ENCODE data around the gene BMP7.

The BMP7 gene

DNA sequence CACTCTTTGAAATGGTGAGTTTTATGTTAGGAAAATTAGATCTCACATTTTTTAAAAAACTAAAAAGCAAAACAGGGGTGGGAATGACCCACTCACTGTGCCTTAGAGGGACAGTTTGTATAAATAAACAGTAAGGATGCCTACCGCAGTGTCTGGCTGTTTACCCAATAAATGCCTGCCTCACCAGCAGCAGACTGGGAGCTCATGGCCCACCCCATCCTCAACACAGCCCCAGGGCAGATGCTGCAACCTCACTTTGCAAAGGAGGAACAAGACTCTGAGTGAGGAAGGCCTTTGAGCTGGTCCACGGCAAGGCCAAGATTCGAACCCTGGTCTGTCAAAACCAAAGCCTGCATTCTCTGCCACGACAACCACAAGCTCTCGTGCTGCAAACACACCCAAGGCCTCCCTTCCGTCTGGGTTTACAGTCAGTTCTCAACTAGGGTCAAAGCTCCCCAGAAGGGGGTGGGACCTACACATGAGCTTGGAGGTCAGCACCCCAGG, 77.8 kb downstream of the BMP7 start:
- TF ChIP-seq YY1 (IDR thresholded peaks at IDR 0.05; ENCODE audit: insufficient read depth, insufficient read length) (no peak), ZNF274 (IDR thresholded peaks at IDR 0.05; ENCODE audit: low read depth, low read length) (no peak), SUZ12 (IDR thresholded peaks at IDR 0.05; ENCODE audit: extremely low read depth, insufficient read depth, insufficient read length) (no peak)
- H3K9ac ChIP-seq (ENCODE audit: insufficient read length, low read depth) = no peak overlapping the region
- H3K4me1 ChIP-seq (ENCODE audit: insufficient read depth, insufficient read length) = no peaks in the 10 kb centered on the region
- no peak overlapping the region for H3K4me3 ChIP-seq (ENCODE audit: insufficient read length, low read depth)
- peaks cover 8% of the 10 kb centered on the region for H3K36me3 ChIP-seq (ENCODE audit: insufficient read depth, insufficient read length, low read length)
- H3K9me3 ChIP-seq (ENCODE audit: insufficient read depth, low read length) = no peaks in the 10 kb centered on the region
- H3K27me3 ChIP-seq (ENCODE audit: insufficient read depth, insufficient read length) = no peaks in the 10 kb centered on the region
- DNase-seq (ENCODE audit: low read depth, low spot score) = no peak

DNA sequence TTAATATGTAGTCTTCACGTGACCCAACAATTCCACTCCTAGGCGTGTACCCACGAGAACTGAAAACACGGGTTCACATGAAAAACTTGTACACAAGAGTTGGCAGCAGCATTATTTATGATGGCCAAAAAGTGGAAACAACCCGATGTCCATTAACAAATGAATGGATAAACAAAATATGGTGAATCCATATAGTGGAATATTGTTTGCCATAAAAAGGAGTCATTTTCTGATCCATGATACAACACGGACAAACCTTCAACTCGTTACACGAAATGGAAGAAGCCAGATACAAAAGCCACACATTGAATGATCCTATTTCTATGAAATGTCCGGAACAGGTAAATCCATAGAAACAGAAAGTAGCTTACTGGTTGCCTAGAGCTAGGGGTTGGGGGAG, 78.4 kb downstream of the BMP7 start:
- no peak overlapping the region for H3K4me3 ChIP-seq (ENCODE audit: insufficient read length, low read depth)
- peaks cover 8% of the 10 kb centered on the region for H3K36me3 ChIP-seq (ENCODE audit: insufficient read depth, insufficient read length, low read length)
- no peaks in the 10 kb centered on the region for H3K4me1 ChIP-seq (ENCODE audit: insufficient read depth, insufficient read length)
- H3K9ac ChIP-seq (ENCODE audit: insufficient read length, low read depth) = no peak overlapping the region
- no peaks in the 10 kb centered on the region for H3K27me3 ChIP-seq (ENCODE audit: insufficient read depth, insufficient read length)
- no peaks in the 10 kb centered on the region for H3K9me3 ChIP-seq (ENCODE audit: insufficient read depth, low read length)
- no peak for DNase-seq (ENCODE audit: low read depth, low spot score)
- TF ChIP-seq SUZ12 (IDR thresholded peaks at IDR 0.05; ENCODE audit: extremely low read depth, insufficient read depth, insufficient read length) (no peak), YY1 (IDR thresholded peaks at IDR 0.05; ENCODE audit: insufficient read depth, insufficient read length) (no peak), ZNF274 (IDR thresholded peaks at IDR 0.05; ENCODE audit: low read depth, low read length) (no peak)

DNA sequence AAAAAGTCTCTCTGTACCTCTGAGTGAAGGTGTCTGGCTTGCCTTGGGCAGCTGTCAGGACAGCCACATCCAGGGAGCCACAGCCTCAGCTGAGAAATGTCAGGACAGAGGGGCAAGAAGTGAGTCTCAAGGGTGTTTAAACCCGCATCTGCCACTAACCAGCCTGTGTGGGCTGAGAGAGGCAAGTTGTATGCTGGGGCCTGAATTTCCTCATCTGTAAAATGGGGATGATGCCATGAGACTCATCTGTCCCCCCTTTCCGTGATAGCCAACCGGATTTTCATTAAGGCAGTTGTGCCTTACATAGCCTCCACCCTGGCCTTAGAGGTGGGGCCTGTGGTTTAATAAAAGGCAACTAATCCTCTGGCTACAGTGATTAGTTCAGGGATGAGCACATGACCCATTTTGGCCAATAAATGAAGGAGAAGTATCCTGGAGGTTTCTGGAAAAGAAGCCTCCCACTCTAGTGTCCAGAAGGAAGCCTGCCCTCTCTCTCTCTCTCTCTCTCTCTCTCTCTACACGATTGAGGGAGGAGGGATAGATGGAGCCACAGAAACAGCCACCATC, 79.3 kb downstream of the BMP7 start:
- Histone ChIP-seq H3K4me3 (ENCODE audit: insufficient read length, low read depth) (no peak overlapping the region), H3K4me1 (ENCODE audit: insufficient read depth, insufficient read length) (no peaks in the 10 kb centered on the region), H3K36me3 (ENCODE audit: insufficient read depth, insufficient read length, low read length) (peaks cover 4% of the 10 kb centered on the region), H3K27me3 (ENCODE audit: insufficient read depth, insufficient read length) (no peaks in the 10 kb centered on the region), H3K9me3 (ENCODE audit: insufficient read depth, low read length) (no peaks in the 10 kb centered on the region), H3K9ac (ENCODE audit: insufficient read length, low read depth) (no peak overlapping the region)
- DNase-seq (ENCODE audit: low read depth, low spot score) = no peak
- TF ChIP-seq SUZ12 (IDR thresholded peaks at IDR 0.05; ENCODE audit: extremely low read depth, insufficient read depth, insufficient read length) (no peak), YY1 (IDR thresholded peaks at IDR 0.05; ENCODE audit: insufficient read depth, insufficient read length) (no peak), ZNF274 (IDR thresholded peaks at IDR 0.05; ENCODE audit: low read depth, low read length) (no peak)

DNA sequence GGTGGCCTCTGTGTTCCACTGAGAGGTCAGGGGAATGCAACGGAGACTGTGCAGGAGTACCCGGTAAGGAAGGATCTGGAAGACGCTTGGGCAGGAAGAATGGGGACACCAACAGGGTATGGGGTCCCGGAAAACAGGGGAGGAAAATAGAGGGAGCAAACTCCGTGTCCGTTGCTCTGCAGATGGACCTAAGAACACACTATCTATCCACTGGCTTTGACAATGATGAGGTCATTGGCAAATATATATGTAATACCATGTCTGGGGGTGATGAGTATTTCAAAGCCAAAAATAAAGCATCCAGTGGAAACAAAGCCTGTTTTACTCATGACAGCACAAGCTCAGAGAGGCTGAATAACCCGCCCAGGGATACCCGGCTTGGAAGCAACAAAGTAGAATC, 80.2 kb downstream of the BMP7 start:
- Histone ChIP-seq H3K9me3 (ENCODE audit: insufficient read depth, low read length) (no peaks in the 10 kb centered on the region), H3K4me1 (ENCODE audit: insufficient read depth, insufficient read length) (no peaks in the 10 kb centered on the region), H3K9ac (ENCODE audit: insufficient read length, low read depth) (no peak overlapping the region), H3K4me3 (ENCODE audit: insufficient read length, low read depth) (no peak overlapping the region), H3K27me3 (ENCODE audit: insufficient read depth, insufficient read length) (no peaks in the 10 kb centered on the region), H3K36me3 (ENCODE audit: insufficient read depth, insufficient read length, low read length) (peaks cover 4% of the 10 kb centered on the region)
- TF ChIP-seq YY1 (IDR thresholded peaks at IDR 0.05; ENCODE audit: insufficient read depth, insufficient read length) (no peak), ZNF274 (IDR thresholded peaks at IDR 0.05; ENCODE audit: low read depth, low read length) (no peak), SUZ12 (IDR thresholded peaks at IDR 0.05; ENCODE audit: extremely low read depth, insufficient read depth, insufficient read length) (no peak)
- no peak for DNase-seq (ENCODE audit: low read depth, low spot score)

DNA sequence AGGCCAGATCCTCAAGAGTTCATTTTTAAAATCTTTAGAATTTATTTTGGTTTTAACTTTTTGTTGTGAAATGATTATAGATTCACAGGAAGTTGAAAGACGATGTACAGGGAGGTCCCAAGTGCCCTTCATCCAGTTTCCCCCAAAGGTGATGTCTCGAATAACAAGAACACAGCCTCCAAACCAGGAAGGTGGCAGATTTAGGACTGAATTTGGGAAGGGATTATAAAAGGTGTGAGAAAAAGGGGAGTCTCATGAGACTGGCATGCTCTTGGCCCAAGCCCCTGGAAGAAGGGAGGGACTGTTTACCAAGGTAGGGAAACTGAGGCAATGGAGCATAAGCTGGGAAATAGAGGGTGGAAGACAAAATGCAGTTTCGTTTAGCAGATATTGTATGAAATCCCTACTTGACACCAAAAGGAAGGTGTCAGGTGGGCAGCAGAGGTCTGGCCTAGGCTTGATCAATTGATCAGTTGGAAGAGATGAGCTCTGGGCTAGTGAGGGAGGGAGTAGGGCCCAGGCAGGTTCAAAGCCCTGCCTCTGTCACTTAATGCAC, 81.2 kb downstream of the BMP7 start:
- H3K27me3 ChIP-seq (ENCODE audit: insufficient read depth, insufficient read length) = no peaks in the 10 kb centered on the region
- no peak overlapping the region for H3K4me3 ChIP-seq (ENCODE audit: insufficient read length, low read depth)
- H3K36me3 ChIP-seq (ENCODE audit: insufficient read depth, insufficient read length, low read length) = peaks cover 4% of the 10 kb centered on the region
- TF ChIP-seq ZNF274 (IDR thresholded peaks at IDR 0.05; ENCODE audit: low read depth, low read length) = no peak
- TF ChIP-seq SUZ12 (IDR thresholded peaks at IDR 0.05; ENCODE audit: extremely low read depth, insufficient read depth, insufficient read length) = no peak
- TF ChIP-seq YY1 (IDR thresholded peaks at IDR 0.05; ENCODE audit: insufficient read depth, insufficient read length) = no peak
- DNase-seq (ENCODE audit: low read depth, low spot score) = no peak
- H3K9me3 ChIP-seq (ENCODE audit: insufficient read depth, low read length) = no peaks in the 10 kb centered on the region
- H3K9ac ChIP-seq (ENCODE audit: insufficient read length, low read depth) = no peak overlapping the region
- H3K4me1 ChIP-seq (ENCODE audit: insufficient read depth, insufficient read length) = peaks cover 1% of the 10 kb centered on the region

DNA sequence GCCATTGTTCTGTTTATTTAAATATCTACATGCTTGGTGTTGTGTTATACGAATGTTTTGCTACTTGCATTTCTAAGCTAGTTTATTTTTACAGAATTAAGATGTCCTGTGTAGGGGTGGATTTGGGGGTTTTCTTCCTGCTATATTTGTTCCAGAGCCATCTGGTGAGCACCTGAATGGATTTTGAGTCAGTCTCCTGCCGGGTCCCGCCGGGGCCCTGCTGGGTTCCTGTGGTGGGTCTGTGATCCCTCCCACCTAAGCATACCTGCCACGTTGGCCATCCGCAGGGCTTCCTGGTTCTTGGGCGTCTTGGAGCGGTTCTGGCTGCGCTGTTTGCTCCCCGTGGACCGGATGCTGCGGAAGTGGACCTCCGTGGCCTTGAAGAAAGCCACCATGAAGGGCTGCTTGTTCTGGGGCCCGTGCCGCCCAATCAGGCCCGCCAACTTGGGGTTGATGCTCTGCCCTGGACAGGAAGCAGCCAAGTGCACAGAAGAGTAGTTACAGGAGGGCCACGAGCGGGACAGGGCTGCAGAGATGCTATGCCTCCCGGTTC, 82.9 kb downstream of the BMP7 start:
- H3K27me3 ChIP-seq (ENCODE audit: insufficient read depth, insufficient read length) = no peaks in the 10 kb centered on the region
- H3K36me3 ChIP-seq (ENCODE audit: insufficient read depth, insufficient read length, low read length) = peaks cover 4% of the 10 kb centered on the region

DNA sequence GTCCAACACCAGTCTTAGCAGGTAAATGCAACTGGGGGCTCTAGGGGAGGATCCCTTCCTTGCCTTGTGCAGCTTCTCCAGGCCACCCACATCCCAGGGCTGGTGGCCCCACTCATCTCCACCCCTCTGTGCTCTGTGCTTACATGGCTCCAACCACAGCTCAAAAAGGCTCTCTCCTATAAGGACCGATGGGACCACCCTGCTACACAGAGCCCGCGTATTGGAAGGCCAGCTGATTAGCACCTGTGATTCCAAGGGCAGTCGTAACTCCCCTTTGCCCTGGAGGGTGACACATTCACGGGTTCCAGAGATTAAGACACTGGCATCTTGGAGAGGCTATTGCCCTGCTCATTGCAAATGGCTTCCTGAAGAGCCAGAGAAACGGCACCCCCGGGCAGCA, 84.8 kb downstream of the BMP7 start:
- peaks cover 11% of the 10 kb centered on the region for H3K4me1 ChIP-seq (ENCODE audit: insufficient read depth, insufficient read length)
- no peak overlapping the region for H3K9ac ChIP-seq (ENCODE audit: insufficient read length, low read depth)
- H3K4me3 ChIP-seq (ENCODE audit: insufficient read length, low read depth) = no peak overlapping the region
- no peak for TF ChIP-seq ZNF274 (IDR thresholded peaks at IDR 0.05; ENCODE audit: low read depth, low read length)
- TF ChIP-seq YY1 (IDR thresholded peaks at IDR 0.05; ENCODE audit: insufficient read depth, insufficient read length) = no peak
- TF ChIP-seq SUZ12 (IDR thresholded peaks at IDR 0.05; ENCODE audit: extremely low read depth, insufficient read depth, insufficient read length) = no peak
- peaks cover 4% of the 10 kb centered on the region for H3K36me3 ChIP-seq (ENCODE audit: insufficient read depth, insufficient read length, low read length)
- H3K9me3 ChIP-seq (ENCODE audit: insufficient read depth, low read length) = no peaks in the 10 kb centered on the region
- no peaks in the 10 kb centered on the region for H3K27me3 ChIP-seq (ENCODE audit: insufficient read depth, insufficient read length)
- DNase-seq (ENCODE audit: low read depth, low spot score) = no peak

More for the DNA sequence above, 82.9 kb downstream of the BMP7 start:
- Histone ChIP-seq H3K4me3 (ENCODE audit: insufficient read length, low read depth) (no peak overlapping the region), H3K4me1 (ENCODE audit: insufficient read depth, insufficient read length) (peaks cover 2% of the 10 kb centered on the region), H3K9me3 (ENCODE audit: insufficient read depth, low read length) (no peaks in the 10 kb centered on the region), H3K9ac (ENCODE audit: insufficient read length, low read depth) (no peak overlapping the region)
- TF ChIP-seq YY1 (IDR thresholded peaks at IDR 0.05; ENCODE audit: insufficient read depth, insufficient read length) (no peak), ZNF274 (IDR thresholded peaks at IDR 0.05; ENCODE audit: low read depth, low read length) (no peak), SUZ12 (IDR thresholded peaks at IDR 0.05; ENCODE audit: extremely low read depth, insufficient read depth, insufficient read length) (no peak)
- DNase-seq (ENCODE audit: low read depth, low spot score) = no peak
